HepG2 (cell line): ENCODE data around the gene DIPK1A. TPM values are rescaled to one million over a fixed set of nuclear protein-coding genes. Genes with fewer than 3 reads are reported as not detected.

Experiments used
- ATAC-seq: fragments of 200-7000 bp; cut with Tn5 transposase; 3 replicates; pipeline ENCODE4 v1.9.1; 2020; ENCODE audit warnings: mild to moderate bottlenecking, moderate library complexity
- BruUV-seq: library from RNA; stranded (reverse); fragments of 400-500 nt; replicated peaks from 2 replicates; lab custom pipeline; 2021; lab: Mats Ljungman, UMichigan
- CTCF ChIA-PET: fragments of 300-600 bp; formaldehyde crosslinking; extraction: SDS; loops from one replicate; lab custom pipeline; 2021; ENCODE audit warnings: low total read pairs, inconsistent platforms, low intra/inter-chr PET ratio; lab: Yijun Ruan, JAX
- POLR2A ChIA-PET: fragments of 350-600 bp; sonication (Branson Sonifier 250); formaldehyde crosslinking; loops from one replicate; lab custom pipeline; 2020; ENCODE audit warnings: antibody characterized with exemption, inconsistent platforms; lab: Yijun Ruan, JAX
- DNase-seq: peaks from one replicate; pipeline ENCODE4 v3.0.0-alpha.2; 2015; ENCODE audit warnings: low spot score
- FAIRE-seq: peaks from 3 replicates; lab custom pipeline; 2011; peaks lifted over from hg19 to GRCh38; lab: Jason Lieb, UNC
- H2AFZ ChIP-seq: one replicate; pipeline ENCODE4 v1.6.1; 2011; ENCODE audit warnings: low read length, inconsistent platforms
- H3K27ac ChIP-seq: fragments of 300-600 bp; 3 replicates; pipeline ENCODE4 v1.8.0; 2011; ENCODE audit warnings: mixed run types, mild to moderate bottlenecking, mixed read lengths, low read length, inconsistent platforms; ENCODE audit not compliant: insufficient read depth; ENCODE audit errors: extremely low read length
- H3K27me3 ChIP-seq, 2 experiments: fragments of 200-600 bp in 1 of 2; 2 replicates in 1 of 2; 3 replicates in 1 of 2; pipeline versions ENCODE4 v1.6.0 to v1.8.0; 2011; ENCODE audit warnings: low read length in 2 of 2, mild to moderate bottlenecking in 2 of 2, moderate library complexity in 2 of 2, inconsistent platforms in 1 of 2; ENCODE audit not compliant: insufficient read depth in 2 of 2, control insufficient read depth in 1 of 2
- H3K36me3 ChIP-seq, 2 experiments: fragments of 200-600 bp in 1 of 2; replicated peaks in 1 of 2; 2 replicates in 1 of 2; 3 replicates in 1 of 2; pipeline versions ENCODE4 v1.5.1 to v1.8.0; 2011; ENCODE audit warnings: low read length in 2 of 2, inconsistent platforms in 1 of 2; ENCODE audit not compliant: insufficient read depth in 2 of 2, control insufficient read depth in 1 of 2
- H3K4me1 ChIP-seq: 2 replicates; pipeline ENCODE4 v1.5.1; 2012; ENCODE audit warnings: low read length, inconsistent platforms; ENCODE audit not compliant: insufficient read depth
- H3K4me2 ChIP-seq: 2 replicates; pipeline ENCODE4 v1.6.0; 2011; ENCODE audit warnings: low read depth, low read length, inconsistent platforms
- H3K4me3 ChIP-seq, 3 experiments: fragments of 200-600 bp in 1 of 3; sonication (generic), shearing (Covaris generic) in 1 of 3; replicated peaks in 1 of 3; 2 replicates each; pipeline ENCODE4 v1.5.1; 2011 to 2016; ENCODE audit warnings: low read length in 3 of 3, inconsistent platforms in 2 of 3, low read depth in 2 of 3, mild to moderate bottlenecking in 2 of 3, control low read depth in 1 of 3, mixed read lengths in 1 of 3; ENCODE audit not compliant: insufficient read depth in 1 of 3
- H3K79me2 ChIP-seq: one replicate; pipeline ENCODE4 v1.6.1; 2011; ENCODE audit warnings: low read length, inconsistent platforms; ENCODE audit not compliant: insufficient read depth
- H3K9ac ChIP-seq: 2 replicates; pipeline ENCODE4 v1.6.0; 2011; ENCODE audit warnings: mild to moderate bottlenecking, low read depth, low read length, inconsistent platforms; ENCODE audit not compliant: insufficient read depth
- H3K9me3 ChIP-seq: 2 replicates; pipeline ENCODE4 v1.5.1; 2012; ENCODE audit warnings: mild to moderate bottlenecking, low read length
- H4K20me1 ChIP-seq: 2 replicates; pipeline ENCODE4 v1.6.0; 2011; ENCODE audit warnings: inconsistent platforms, mild to moderate bottlenecking, low read length, moderate library complexity; ENCODE audit not compliant: insufficient read depth
- ATF1 ChIP-seq: IDR thresholded peaks from 2 replicates; pipeline ENCODE4 v1.6.1; 2016; ENCODE audit warnings: mild to moderate bottlenecking, control low read depth
- JARID2 ChIP-seq: sonication (generic); formaldehyde crosslinking; IDR thresholded peaks from 2 replicates; pipeline ENCODE4 v1.8.1; 2023; ENCODE audit warnings: missing genetic modification reagents, inconsistent platforms; ENCODE audit not compliant: insufficient replicate concordance
- MAFK ChIP-seq, 2 experiments: IDR thresholded peaks in 1 of 2; conservative IDR thresholded peaks in 1 of 2; 2 replicates each; pipeline ENCODE4 v1.6.1; 2011; ENCODE audit warnings: improper control_type of control experiment in 2 of 2, low read length in 2 of 2
- ZNF530 ChIP-seq: sonication (generic); formaldehyde crosslinking; IDR thresholded peaks from 2 replicates; pipeline ENCODE4 v1.5.0; 2020; ENCODE audit warnings: low read depth, mild to moderate bottlenecking, missing genetic modification reagents
- ZNF558 ChIP-seq: sonication (generic); formaldehyde crosslinking; IDR thresholded peaks from 2 replicates; pipeline ENCODE4 v1.9.0; 2022; ENCODE audit warnings: mild to moderate bottlenecking, missing genetic modification reagents, borderline replicate concordance
- ZNF644 ChIP-seq: IDR thresholded peaks from 2 replicates; pipeline ENCODE4 v1.6.1; 2016; ENCODE audit warnings: low read depth
- WGBS: methylation state at CpG from one replicate; pipeline ENCODE4 v1.1.6; 2017; ENCODE audit warnings: low lambda C conversion rate; 5-methylcytosine and 5-hydroxymethylcytosine counted together
- in situ Hi-C: cut with HindIII; loops from 2 replicates; pipeline ENCODE4 v1.10.0; 2017; ENCODE audit warnings: low pct_unique_long_range_greater_than_20kb; ENCODE audit not compliant: extremely low pct_ligation_motif_present
- intact Hi-C: fragments of 100-400 bp; cut with micrococcal nuclease; formaldehyde crosslinking; loops from one replicate; pipeline ENCODE4 v1.10.0; 2022; ENCODE audit not compliant: unreplicated experiment
- polyA plus RNA-seq, 8 experiments: library from polyadenylated mRNA; depleted of rRNA in 3 of 8; stranded (reverse) in 7 of 8; unstranded in 1 of 8; fragments of >200 nt; fragmentation: Illumina TruSeq in 4 of 8; extraction: Trizol in 4 of 8; gene quantifications; 2 replicates each; pipeline versions ENCODE4 v1.2.1 to v1.2.3, GENCODE V29; 2011 to 2016; ENCODE audit warnings: low read depth in 4 of 8, missing spikeins in 1 of 8, mixed read lengths in 1 of 8; ENCODE audit not compliant: insufficient read depth in 1 of 8
- total RNA-seq, 5 experiments: library from RNA; depleted of rRNA; stranded (reverse); fragments of >200 nt; fragmentation: Illumina TruSeq; extraction: Trizol; gene quantifications; 2 replicates each; pipeline ENCODE4 v1.2.3, GENCODE V29; 2016; ENCODE audit warnings: low read depth in 1 of 5
- TF ChIP-seq, protein P1 (sequence below): sonication (generic); formaldehyde crosslinking; IDR thresholded peaks from 2 replicates; pipeline ENCODE4 v1.4.0; 2020; ENCODE audit warnings: missing genetic modification reagents

Gene DIPK1A
- total and polyA plus RNA-seq, 2 of the 13 experiments (the other 11 are each of a cell fraction or from before 2014, with no cell fraction given), result 8.4 TPM

DNA sequence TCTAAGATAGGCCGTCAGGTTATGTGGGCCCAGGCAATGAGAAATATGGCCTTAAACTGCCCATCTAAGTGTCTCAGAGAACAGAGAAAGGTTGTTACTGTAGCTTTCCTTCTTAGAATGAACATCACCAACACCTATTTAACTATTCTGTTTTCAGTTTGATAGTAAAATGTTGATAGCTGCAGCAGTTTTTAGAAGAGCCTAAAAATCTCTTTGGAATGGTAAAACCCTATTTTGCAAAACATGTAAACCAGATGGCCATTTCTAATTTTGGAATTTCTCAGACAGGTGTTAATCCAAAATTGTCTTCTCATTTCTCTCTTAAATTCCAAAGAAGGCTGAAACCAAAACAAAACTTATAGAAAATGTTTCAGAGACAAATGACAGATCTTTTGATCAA, 57.5 kb downstream of the DIPK1A start:
- Histone ChIP-seq H3K27ac (no peak overlapping the region), H3K4me1 (peaks cover 20% of the 10 kb centered on the region), H3K9ac (no peak overlapping the region), H3K27me3 (no peaks in the 10 kb centered on the region), H3K9me3 (no peaks in the 10 kb centered on the region), H3K79me2 (no peaks in the 10 kb centered on the region), H3K36me3 (no peaks in the 10 kb centered on the region), H3K4me2 (no peak overlapping the region), H2AFZ (no peak overlapping the region), H4K20me1 (no peaks in the 10 kb centered on the region), H3K4me3 (no peak overlapping the region)
- TF ChIP-seq, protein P1, sequence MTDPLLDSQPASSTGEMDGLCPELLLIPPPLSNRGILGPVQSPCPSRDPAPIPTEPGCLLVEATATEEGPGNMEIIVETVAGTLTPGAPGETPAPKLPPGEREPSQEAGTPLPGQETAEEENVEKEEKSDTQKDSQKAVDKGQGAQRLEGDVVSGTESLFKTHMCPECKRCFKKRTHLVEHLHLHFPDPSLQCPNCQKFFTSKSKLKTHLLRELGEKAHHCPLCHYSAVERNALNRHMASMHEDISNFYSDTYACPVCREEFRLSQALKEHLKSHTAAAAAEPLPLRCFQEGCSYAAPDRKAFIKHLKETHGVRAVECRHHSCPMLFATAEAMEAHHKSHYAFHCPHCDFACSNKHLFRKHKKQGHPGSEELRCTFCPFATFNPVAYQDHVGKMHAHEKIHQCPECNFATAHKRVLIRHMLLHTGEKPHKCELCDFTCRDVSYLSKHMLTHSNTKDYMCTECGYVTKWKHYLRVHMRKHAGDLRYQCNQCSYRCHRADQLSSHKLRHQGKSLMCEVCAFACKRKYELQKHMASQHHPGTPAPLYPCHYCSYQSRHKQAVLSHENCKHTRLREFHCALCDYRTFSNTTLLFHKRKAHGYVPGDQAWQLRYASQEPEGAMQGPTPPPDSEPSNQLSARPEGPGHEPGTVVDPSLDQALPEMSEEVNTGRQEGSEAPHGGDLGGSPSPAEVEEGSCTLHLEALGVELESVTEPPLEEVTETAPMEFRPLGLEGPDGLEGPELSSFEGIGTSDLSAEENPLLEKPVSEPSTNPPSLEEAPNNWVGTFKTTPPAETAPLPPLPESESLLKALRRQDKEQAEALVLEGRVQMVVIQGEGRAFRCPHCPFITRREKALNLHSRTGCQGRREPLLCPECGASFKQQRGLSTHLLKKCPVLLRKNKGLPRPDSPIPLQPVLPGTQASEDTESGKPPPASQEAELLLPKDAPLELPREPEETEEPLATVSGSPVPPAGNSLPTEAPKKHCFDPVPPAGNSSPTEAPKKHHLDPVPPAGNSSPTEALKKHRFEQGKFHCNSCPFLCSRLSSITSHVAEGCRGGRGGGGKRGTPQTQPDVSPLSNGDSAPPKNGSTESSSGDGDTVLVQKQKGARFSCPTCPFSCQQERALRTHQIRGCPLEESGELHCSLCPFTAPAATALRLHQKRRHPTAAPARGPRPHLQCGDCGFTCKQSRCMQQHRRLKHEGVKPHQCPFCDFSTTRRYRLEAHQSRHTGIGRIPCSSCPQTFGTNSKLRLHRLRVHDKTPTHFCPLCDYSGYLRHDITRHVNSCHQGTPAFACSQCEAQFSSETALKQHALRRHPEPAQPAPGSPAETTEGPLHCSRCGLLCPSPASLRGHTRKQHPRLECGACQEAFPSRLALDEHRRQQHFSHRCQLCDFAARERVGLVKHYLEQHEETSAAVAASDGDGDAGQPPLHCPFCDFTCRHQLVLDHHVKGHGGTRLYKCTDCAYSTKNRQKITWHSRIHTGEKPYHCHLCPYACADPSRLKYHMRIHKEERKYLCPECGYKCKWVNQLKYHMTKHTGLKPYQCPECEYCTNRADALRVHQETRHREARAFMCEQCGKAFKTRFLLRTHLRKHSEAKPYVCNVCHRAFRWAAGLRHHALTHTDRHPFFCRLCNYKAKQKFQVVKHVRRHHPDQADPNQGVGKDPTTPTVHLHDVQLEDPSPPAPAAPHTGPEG, result no peak
- TF ChIP-seq ZNF558 (CRISPR knock-in tag) (no peak), JARID2 (no peak), MAFK (conservative IDR thresholded peaks at IDR 0.05 in 1 of 2, IDR thresholded peaks at IDR 0.05 in 1 of 2; ENCODE audit: low read length in 2 of 2) (no peak), ZNF644 (CRISPR knock-in tag) (no peak), ZNF530 (no peak), ATF1 (CRISPR knock-in tag) (no peak)
- intact Hi-C loops (loop anchor here (5.0 kb wide), 1 partner anchor 54 kb away; no protein-coding TSS in a partner anchor), in situ Hi-C loops (no loop called here)
- 91% methylated on average over 1 of the region's 1 CpG for WGBS
- BruUV-seq, result no TSS peak
- ATAC-seq (no peak), DNase-seq (no peak), FAIRE-seq (no peak)
- ChIA-PET POLR2A (no interaction called here), CTCF (no interaction called here)
